ENCODE measurements around the gene ADSL.

The ADSL gene

DNA sequence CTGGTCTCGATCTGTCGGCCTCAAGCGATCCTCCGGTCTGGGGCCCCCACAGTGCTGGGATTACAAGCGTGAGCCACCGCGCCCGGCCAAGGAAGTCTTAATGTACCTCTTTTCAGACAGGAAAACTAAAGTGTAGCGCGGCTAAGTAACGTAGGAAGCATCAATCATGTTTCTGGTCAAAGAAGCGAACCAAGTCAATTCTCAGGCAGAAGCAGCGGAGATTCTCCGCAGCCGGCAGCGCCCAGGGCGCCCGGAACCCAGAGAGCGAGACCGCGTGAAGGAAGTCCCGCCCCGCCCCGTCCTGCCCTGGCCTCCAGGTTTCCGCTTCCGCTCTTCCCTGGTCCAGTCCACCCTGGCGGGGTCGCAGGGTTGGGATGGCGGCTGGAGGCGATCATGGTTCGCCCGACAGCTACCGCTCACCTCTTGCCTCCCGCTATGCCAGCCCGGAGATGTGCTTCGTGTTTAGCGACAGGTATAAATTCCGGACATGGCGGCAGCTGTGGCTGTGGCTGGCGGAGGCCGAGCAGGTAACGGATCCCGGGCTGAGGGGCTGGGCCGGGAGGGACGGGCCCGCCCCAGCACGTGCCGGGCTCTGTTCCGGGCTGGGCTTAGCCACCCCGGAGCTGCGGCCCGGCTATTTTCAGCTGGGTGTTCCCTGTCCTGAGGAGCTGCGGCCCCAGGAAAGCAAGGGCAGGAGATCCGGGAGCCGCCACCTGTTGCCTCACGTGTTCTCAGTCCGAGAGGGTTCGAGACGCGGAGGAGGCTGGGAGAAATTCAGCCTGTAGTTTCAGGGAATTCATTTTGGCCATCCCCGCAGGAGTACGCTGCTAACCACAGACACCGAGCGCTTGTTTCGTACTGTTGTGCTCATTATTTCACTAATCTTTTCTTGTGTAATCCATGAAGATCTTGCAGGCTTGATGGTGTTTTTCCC is at the start of gene ADSL:
Gene ADSL, plus strand, starts transcription at position 316 of the 934 bp plus-strand sequence. Its CDS starts 59 bp downstream, at position 375.
- peak within 1 kb of the TSS; percentile 97 for H2AFZ ChIP-seq (ENCODE audit: low read depth, low read length)
- peak within 1 kb of the TSS; percentile 75 for H3K9ac ChIP-seq (ENCODE audit: low read depth, low read length)
- ATAC-seq (ENCODE audit: insufficient read depth, low read depth) = peak; percentile 93
- peaks cover 46% of the 10 kb centered on the region for H3K79me2 ChIP-seq (ENCODE audit: insufficient read depth, low read length)
- peak within 1 kb of the TSS; percentile 87 for H3K27ac ChIP-seq (ENCODE audit: low read length)
- H3K27me3 ChIP-seq (ENCODE audit: insufficient read depth, low read length, poor library complexity) = no peaks in the 10 kb centered on the region
- peaks cover 28% of the 10 kb centered on the region for H3K36me3 ChIP-seq (ENCODE audit: insufficient read depth, low read length)
- peaks cover 33% of the 10 kb centered on the region for H3K4me1 ChIP-seq (ENCODE audit: insufficient read depth, low read length)
- peak; percentile 88 for DNase-seq
- peak within 1 kb of the TSS; percentile 89 for H3K4me2 ChIP-seq (ENCODE audit: insufficient read depth, low read length)
- H4K20me1 ChIP-seq (ENCODE audit: insufficient read depth, low read length) = peaks cover 6% of the 10 kb centered on the region; the same call in 1 of the 2 replicates
- H3K9me3 ChIP-seq (ENCODE audit: insufficient read depth, low read length, severe bottlenecking) = no peaks in the 10 kb centered on the region
- H3K4me3 ChIP-seq (ENCODE audit: low read depth in 1 of 2, low read length in 2 of 2) = peak within 1 kb of the TSS; percentile 67 to 93
- no peak for TF ChIP-seq EZH2 (IDR thresholded peaks at IDR 0.05; ENCODE audit: borderline replicate concordance, low read depth, low read length, severe bottlenecking)
- TF ChIP-seq, protein P1, sequence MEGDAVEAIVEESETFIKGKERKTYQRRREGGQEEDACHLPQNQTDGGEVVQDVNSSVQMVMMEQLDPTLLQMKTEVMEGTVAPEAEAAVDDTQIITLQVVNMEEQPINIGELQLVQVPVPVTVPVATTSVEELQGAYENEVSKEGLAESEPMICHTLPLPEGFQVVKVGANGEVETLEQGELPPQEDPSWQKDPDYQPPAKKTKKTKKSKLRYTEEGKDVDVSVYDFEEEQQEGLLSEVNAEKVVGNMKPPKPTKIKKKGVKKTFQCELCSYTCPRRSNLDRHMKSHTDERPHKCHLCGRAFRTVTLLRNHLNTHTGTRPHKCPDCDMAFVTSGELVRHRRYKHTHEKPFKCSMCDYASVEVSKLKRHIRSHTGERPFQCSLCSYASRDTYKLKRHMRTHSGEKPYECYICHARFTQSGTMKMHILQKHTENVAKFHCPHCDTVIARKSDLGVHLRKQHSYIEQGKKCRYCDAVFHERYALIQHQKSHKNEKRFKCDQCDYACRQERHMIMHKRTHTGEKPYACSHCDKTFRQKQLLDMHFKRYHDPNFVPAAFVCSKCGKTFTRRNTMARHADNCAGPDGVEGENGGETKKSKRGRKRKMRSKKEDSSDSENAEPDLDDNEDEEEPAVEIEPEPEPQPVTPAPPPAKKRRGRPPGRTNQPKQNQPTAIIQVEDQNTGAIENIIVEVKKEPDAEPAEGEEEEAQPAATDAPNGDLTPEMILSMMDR (IDR thresholded peaks at IDR 0.05; ENCODE audit: borderline replicate concordance, extremely low read depth, low read length, poor library complexity, severe bottlenecking) = peak; percentile 25

DNA sequence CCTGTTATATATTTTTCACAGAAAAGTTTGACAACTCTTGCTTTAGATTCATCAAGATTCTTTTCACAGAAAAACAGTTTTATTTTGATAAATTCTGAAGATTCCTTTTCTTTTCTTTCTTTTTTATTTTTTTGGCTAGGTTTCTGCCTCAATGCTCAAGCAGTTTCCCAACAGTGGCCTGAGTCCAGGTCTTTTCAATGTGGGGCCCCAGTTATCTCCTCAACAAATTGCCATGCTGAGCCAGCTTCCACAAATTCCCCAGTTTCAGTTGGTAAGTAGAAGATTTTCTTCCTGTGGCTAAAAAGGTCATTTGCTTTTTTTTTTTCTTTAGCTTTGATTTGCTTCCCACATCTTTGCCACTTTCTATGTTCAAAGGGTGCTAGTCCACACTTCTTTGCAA is 46.0 kb upstream of the ADSL start:
- Histone ChIP-seq H3K79me2 (ENCODE audit: insufficient read depth, low read length) (no peaks in the 10 kb centered on the region), H3K4me1 (ENCODE audit: insufficient read depth, low read length) (no peaks in the 10 kb centered on the region), H3K4me2 (ENCODE audit: insufficient read depth, low read length) (no peak overlapping the region), H3K4me3 (ENCODE audit: low read depth in 1 of 2, low read length in 2 of 2) (no peak overlapping the region), H3K9me3 (ENCODE audit: insufficient read depth, low read length, severe bottlenecking) (no peaks in the 10 kb centered on the region), H2AFZ (ENCODE audit: low read depth, low read length) (no peak overlapping the region), H3K9ac (ENCODE audit: low read depth, low read length) (no peak overlapping the region), H3K27ac (ENCODE audit: low read length) (no peak overlapping the region), H3K27me3 (ENCODE audit: insufficient read depth, low read length, poor library complexity) (no peaks in the 10 kb centered on the region), H3K36me3 (ENCODE audit: insufficient read depth, low read length) (peaks cover 59% of the 10 kb centered on the region), H4K20me1 (ENCODE audit: insufficient read depth, low read length) (no peaks in the 10 kb centered on the region)
- TF ChIP-seq, protein P1 (IDR thresholded peaks at IDR 0.05; ENCODE audit: borderline replicate concordance, extremely low read depth, low read length, poor library complexity, severe bottlenecking) = no peak
- TF ChIP-seq EZH2 (IDR thresholded peaks at IDR 0.05; ENCODE audit: borderline replicate concordance, low read depth, low read length, severe bottlenecking) = no peak
- ATAC-seq (ENCODE audit: insufficient read depth, low read depth) (no peak), DNase-seq (no peak)

GRCh38 chr22:40300884-40301672 is 45.2 kb upstream of the ADSL start:
- no peak overlapping the region for H3K27ac ChIP-seq (ENCODE audit: low read length)
- H3K79me2 ChIP-seq (ENCODE audit: insufficient read depth, low read length) = no peaks in the 10 kb centered on the region
- no peaks in the 10 kb centered on the region for H3K9me3 ChIP-seq (ENCODE audit: insufficient read depth, low read length, severe bottlenecking)
- no peak overlapping the region for H2AFZ ChIP-seq (ENCODE audit: low read depth, low read length)
- H3K4me1 ChIP-seq (ENCODE audit: insufficient read depth, low read length) = no peaks in the 10 kb centered on the region
- no peak for ATAC-seq (ENCODE audit: insufficient read depth, low read depth)
- TF ChIP-seq EZH2 (IDR thresholded peaks at IDR 0.05; ENCODE audit: borderline replicate concordance, low read depth, low read length, severe bottlenecking) = no peak
- TF ChIP-seq, protein P1 (IDR thresholded peaks at IDR 0.05; ENCODE audit: borderline replicate concordance, extremely low read depth, low read length, poor library complexity, severe bottlenecking) = no peak
- no peaks in the 10 kb centered on the region for H3K27me3 ChIP-seq (ENCODE audit: insufficient read depth, low read length, poor library complexity)
- no peak overlapping the region for H3K9ac ChIP-seq (ENCODE audit: low read depth, low read length)
- peaks cover 54% of the 10 kb centered on the region for H3K36me3 ChIP-seq (ENCODE audit: insufficient read depth, low read length)
- H3K4me3 ChIP-seq (ENCODE audit: low read depth in 1 of 2, low read length in 2 of 2) = no peak overlapping the region
- no peaks in the 10 kb centered on the region for H4K20me1 ChIP-seq (ENCODE audit: insufficient read depth, low read length)
- H3K4me2 ChIP-seq (ENCODE audit: insufficient read depth, low read length) = no peak overlapping the region
- no peak for DNase-seq

All from DND-41 (cell line).